Measurements from ENCODE around the gene METAP1.
A peak's percentile ranks its signal among the peaks of the same experiment; 100 is the strongest.

Gene METAP1

DNA sequence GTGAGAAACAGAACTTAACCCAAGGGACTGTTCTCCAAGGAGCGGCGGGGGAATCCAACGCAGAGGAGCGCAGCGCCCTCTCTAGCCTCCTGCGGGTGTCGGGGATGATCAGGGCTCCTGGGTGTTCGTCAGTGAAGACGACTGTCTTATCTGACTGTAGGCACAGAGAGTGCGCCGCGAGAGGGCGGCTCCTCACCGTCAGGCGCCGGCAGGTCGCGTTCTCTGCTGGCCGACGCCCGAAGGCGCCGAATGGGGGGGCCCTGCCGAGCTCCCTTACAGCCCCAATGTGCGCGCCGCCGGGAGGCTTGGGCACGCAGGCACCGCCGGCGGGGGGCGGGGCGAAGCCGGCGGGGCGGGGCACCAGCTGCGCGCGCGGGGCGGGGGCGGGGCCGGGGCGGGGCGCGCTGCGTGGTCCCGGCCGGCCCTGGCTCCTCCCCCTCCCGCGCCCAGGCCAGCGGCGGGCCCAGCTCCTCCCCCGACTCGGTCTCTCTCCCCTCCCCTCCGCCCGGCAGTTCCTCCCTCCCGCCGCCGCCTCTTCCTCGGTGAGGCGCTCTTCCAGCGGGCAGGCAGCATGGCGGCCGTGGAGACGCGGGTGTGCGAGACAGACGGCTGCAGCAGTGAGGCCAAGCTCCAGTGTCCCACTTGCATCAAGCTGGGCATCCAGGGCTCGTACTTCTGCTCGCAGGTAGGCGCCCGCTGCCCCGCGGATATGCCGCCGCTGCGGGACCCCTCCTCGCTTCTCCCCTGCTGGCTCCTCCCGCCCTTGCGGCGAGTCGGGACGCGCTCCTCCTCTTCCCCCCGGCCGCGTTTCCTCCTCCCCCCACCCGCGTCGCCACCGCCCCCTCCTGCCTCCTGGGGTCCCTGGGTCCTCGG lies at the start of gene METAP1:
Gene METAP1, plus strand, starts transcription at position 539 of the 873 bp plus-strand sequence. Its CDS starts 33 bp downstream, at position 572.
- H3K4me3 ChIP-seq (ENCODE audit: low read length) = peak within 1 kb of the TSS; percentile 97
- no peaks in the 10 kb centered on the region for H3K36me3 ChIP-seq (ENCODE audit: control insufficient read depth, insufficient read depth, low read length)
- peak within 1 kb of the TSS; percentile 92 for H3K27ac ChIP-seq (ENCODE audit: low read depth, low read length)
- peaks cover 8% of the 10 kb centered on the region for H3K4me1 ChIP-seq (ENCODE audit: control insufficient read depth, insufficient read depth, low read length)
- peak within 1 kb of the TSS; percentile 86 for H3K9ac ChIP-seq (ENCODE audit: low read length)
- no peaks in the 10 kb centered on the region for H3K27me3 ChIP-seq (ENCODE audit: control insufficient read depth, insufficient read depth, low read length)

GRCh38 chr4:98946359-98946758 lies 49.2 kb upstream of the METAP1 start:
- Histone ChIP-seq H3K4me3 (ENCODE audit: low read length) (no peak overlapping the region), H3K27me3 (ENCODE audit: control insufficient read depth, insufficient read depth, low read length) (no peaks in the 10 kb centered on the region), H3K9ac (ENCODE audit: low read length) (no peak overlapping the region), H3K4me1 (ENCODE audit: control insufficient read depth, insufficient read depth, low read length) (no peaks in the 10 kb centered on the region), H3K27ac (ENCODE audit: low read depth, low read length) (no peak overlapping the region), H3K36me3 (ENCODE audit: control insufficient read depth, insufficient read depth, low read length) (no peaks in the 10 kb centered on the region)

DNA sequence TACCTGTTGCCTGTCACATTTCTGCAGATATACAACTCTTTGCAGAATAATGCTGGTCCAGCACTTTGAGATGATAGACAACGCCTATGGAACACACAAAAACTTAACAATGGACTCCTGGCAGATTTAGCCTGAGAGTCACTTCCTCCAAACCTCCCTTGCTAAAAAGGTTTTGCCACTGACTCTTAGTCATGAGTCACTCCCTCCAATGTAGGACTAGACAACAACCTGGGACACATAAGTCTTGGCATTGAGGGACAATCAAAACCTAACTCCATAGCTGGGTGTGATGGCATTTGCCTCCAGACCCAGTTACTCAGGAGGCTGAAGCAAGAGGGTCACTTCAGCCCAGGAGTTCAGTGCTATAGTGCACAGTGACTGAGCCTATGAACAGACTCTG lies 44.6 kb upstream of the METAP1 start:
- Histone ChIP-seq H3K9ac (ENCODE audit: low read length) (no peak overlapping the region), H3K27me3 (ENCODE audit: control insufficient read depth, insufficient read depth, low read length) (no peaks in the 10 kb centered on the region), H3K4me3 (ENCODE audit: low read length) (no peak overlapping the region), H3K4me1 (ENCODE audit: control insufficient read depth, insufficient read depth, low read length) (no peaks in the 10 kb centered on the region), H3K27ac (ENCODE audit: low read depth, low read length) (no peak overlapping the region), H3K36me3 (ENCODE audit: control insufficient read depth, insufficient read depth, low read length) (no peaks in the 10 kb centered on the region)

GRCh38 chr4:98951710-98952109 lies 43.8 kb upstream of the METAP1 start:
- Histone ChIP-seq H3K4me1 (ENCODE audit: control insufficient read depth, insufficient read depth, low read length) (no peaks in the 10 kb centered on the region), H3K36me3 (ENCODE audit: control insufficient read depth, insufficient read depth, low read length) (no peaks in the 10 kb centered on the region), H3K4me3 (ENCODE audit: low read length) (no peak overlapping the region), H3K27ac (ENCODE audit: low read depth, low read length) (no peak overlapping the region), H3K27me3 (ENCODE audit: control insufficient read depth, insufficient read depth, low read length) (no peaks in the 10 kb centered on the region), H3K9ac (ENCODE audit: low read length) (no peak overlapping the region)

DNA sequence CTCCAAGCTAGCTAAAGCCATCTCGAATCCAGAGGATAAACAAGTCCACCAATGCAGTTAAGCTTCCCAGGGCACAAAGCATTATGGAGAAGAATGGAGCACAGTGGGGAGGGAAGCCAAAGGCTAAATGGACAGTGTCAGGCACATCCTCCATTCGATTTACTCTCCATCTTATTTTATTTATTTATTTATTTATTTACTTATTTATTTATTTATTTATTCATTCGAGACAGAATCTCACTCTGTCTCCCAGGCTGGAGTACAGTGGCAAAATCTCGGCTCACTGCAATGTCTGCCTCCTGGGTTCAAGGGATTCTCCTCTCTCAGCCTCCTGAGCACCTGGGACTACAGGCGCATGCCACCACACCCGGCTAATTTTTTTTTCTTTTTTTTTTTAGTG lies 40.3 kb upstream of the METAP1 start:
- Histone ChIP-seq H3K4me1 (ENCODE audit: control insufficient read depth, insufficient read depth, low read length) (no peaks in the 10 kb centered on the region), H3K36me3 (ENCODE audit: control insufficient read depth, insufficient read depth, low read length) (no peaks in the 10 kb centered on the region), H3K27ac (ENCODE audit: low read depth, low read length) (no peak overlapping the region), H3K27me3 (ENCODE audit: control insufficient read depth, insufficient read depth, low read length) (no peaks in the 10 kb centered on the region), H3K9ac (ENCODE audit: low read length) (no peak overlapping the region), H3K4me3 (ENCODE audit: low read length) (no peak overlapping the region)

- H3K4me1 ChIP-seq (ENCODE audit: control insufficient read depth, insufficient read depth, low read length) = no peaks in the 10 kb centered on the region
- H3K27me3 ChIP-seq (ENCODE audit: control insufficient read depth, insufficient read depth, low read length) = no peaks in the 10 kb centered on the region
- H3K4me3 ChIP-seq (ENCODE audit: low read length) = no peak overlapping the region
- no peak overlapping the region for H3K27ac ChIP-seq (ENCODE audit: low read depth, low read length)
- no peak overlapping the region for H3K9ac ChIP-seq (ENCODE audit: low read length)
- H3K36me3 ChIP-seq (ENCODE audit: control insufficient read depth, insufficient read depth, low read length) = no peaks in the 10 kb centered on the region
Measured at GRCh38 chr4:98958065-98958464, 37.5 kb upstream of the METAP1 start.

- Histone ChIP-seq H3K4me1 (ENCODE audit: control insufficient read depth, insufficient read depth, low read length) (no peaks in the 10 kb centered on the region), H3K36me3 (ENCODE audit: control insufficient read depth, insufficient read depth, low read length) (no peaks in the 10 kb centered on the region), H3K27ac (ENCODE audit: low read depth, low read length) (no peak overlapping the region), H3K27me3 (ENCODE audit: control insufficient read depth, insufficient read depth, low read length) (no peaks in the 10 kb centered on the region), H3K4me3 (ENCODE audit: low read length) (no peak overlapping the region), H3K9ac (ENCODE audit: low read length) (no peak overlapping the region)
Measured at GRCh38 chr4:98959411-98959810, 36.1 kb upstream of the METAP1 start.

DNA sequence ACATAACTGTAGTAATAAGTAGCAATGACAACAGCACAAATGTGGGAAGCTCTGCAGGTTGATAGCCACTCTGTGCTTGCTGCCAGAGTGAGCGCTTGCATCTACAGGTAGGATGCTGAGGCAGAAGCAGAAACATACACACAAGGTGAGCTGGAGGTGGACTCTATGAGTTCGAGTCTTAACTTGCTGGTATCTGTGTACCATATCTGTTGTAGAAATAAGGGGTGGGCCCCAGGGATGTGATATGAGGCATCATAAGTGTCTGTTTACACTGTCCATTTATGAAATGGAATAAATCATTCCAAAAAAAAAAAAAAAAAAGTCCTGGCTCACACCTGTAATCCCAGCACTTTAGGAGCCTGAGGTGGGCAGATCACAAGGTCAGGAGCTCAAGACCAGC lies 33.8 kb upstream of the METAP1 start:
- no peak overlapping the region for H3K27ac ChIP-seq (ENCODE audit: low read depth, low read length)
- H3K27me3 ChIP-seq (ENCODE audit: control insufficient read depth, insufficient read depth, low read length) = no peaks in the 10 kb centered on the region
- H3K9ac ChIP-seq (ENCODE audit: low read length) = no peak overlapping the region
- no peak overlapping the region for H3K4me3 ChIP-seq (ENCODE audit: low read length)
- no peaks in the 10 kb centered on the region for H3K36me3 ChIP-seq (ENCODE audit: control insufficient read depth, insufficient read depth, low read length)
- no peaks in the 10 kb centered on the region for H3K4me1 ChIP-seq (ENCODE audit: control insufficient read depth, insufficient read depth, low read length)

DNA sequence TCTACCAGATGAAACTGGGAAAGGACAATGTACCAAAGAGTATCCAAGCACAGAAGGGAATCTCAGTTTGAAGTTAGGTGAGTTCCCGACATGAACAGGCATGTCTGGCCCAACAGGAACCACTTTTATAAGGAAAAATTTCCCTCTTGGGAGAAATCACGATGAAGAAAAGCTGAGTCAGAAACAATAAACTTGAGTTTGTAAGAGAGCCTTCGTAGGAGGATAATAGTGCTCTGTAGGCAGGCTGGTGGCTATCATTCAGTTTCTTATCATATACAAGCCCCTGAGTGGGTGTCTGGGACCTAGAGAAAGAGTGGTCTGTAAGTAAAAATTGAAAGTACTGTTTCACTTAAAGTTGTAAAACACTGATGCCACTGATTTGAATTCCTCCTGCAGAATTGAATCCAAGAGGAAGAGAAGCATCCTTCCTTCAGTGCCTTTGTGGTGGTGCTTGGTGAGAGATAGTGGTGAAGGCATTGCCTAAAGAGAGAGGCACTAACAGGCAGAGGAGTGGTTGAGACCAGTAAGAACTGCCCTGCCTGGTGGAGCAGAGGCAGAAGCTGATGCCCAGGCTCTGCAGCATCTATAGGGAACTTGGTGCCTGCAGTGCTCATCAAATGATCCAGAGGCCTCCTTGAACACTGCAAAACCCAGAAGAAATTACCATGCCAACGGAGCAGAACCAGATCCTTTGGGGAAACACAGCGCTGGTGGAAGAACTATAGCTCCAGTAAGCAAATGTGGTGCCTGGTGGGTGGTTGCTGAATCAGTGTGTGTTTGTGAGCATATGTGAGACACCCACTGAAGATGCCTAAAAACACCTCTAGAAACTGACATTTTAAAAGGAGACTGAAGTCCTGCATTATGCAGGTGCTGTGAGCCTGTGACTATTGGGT lies 31.7 kb upstream of the METAP1 start:
- Histone ChIP-seq H3K27me3 (ENCODE audit: control insufficient read depth, insufficient read depth, low read length) (no peaks in the 10 kb centered on the region), H3K36me3 (ENCODE audit: control insufficient read depth, insufficient read depth, low read length) (no peaks in the 10 kb centered on the region), H3K9ac (ENCODE audit: low read length) (no peak overlapping the region), H3K4me3 (ENCODE audit: low read length) (no peak overlapping the region), H3K27ac (ENCODE audit: low read depth, low read length) (no peak overlapping the region), H3K4me1 (ENCODE audit: control insufficient read depth, insufficient read depth, low read length) (no peaks in the 10 kb centered on the region)

GRCh38 chr4:98966926-98967325 lies 28.6 kb upstream of the METAP1 start:
- Histone ChIP-seq H3K36me3 (ENCODE audit: control insufficient read depth, insufficient read depth, low read length) (no peaks in the 10 kb centered on the region), H3K27ac (ENCODE audit: low read depth, low read length) (no peak overlapping the region), H3K4me1 (ENCODE audit: control insufficient read depth, insufficient read depth, low read length) (no peaks in the 10 kb centered on the region), H3K4me3 (ENCODE audit: low read length) (no peak overlapping the region), H3K9ac (ENCODE audit: low read length) (no peak overlapping the region), H3K27me3 (ENCODE audit: control insufficient read depth, insufficient read depth, low read length) (no peaks in the 10 kb centered on the region)

DNA sequence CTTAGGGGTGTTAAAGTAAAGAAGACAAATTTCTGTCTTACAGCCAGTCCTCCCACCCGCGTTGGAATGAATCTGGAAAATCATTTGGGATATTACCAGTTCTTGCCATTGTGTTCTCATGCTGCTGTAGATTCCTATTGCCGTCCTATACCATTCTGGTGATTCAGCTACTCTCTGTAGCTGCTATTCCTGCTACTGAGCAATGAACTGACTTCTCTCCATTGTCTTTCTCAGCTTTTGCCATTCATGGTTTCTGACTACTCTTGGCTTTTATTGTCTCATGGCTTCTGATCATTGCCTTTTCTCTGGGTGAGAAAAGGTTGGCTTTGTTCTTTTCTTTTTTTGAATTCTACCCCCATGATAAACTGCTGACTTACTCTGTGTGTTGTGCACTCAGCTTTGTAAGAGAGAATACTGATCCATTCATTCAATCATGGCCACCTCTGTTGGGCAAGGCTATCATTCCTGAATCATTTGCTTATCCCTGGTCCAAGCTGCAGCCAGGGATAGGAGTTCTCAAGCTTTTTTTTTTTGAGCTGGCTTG lies 27.7 kb upstream of the METAP1 start:
- H3K4me3 ChIP-seq (ENCODE audit: low read length) = no peak overlapping the region
- H3K27me3 ChIP-seq (ENCODE audit: control insufficient read depth, insufficient read depth, low read length) = no peaks in the 10 kb centered on the region
- H3K27ac ChIP-seq (ENCODE audit: low read depth, low read length) = no peak overlapping the region
- no peaks in the 10 kb centered on the region for H3K36me3 ChIP-seq (ENCODE audit: control insufficient read depth, insufficient read depth, low read length)
- H3K4me1 ChIP-seq (ENCODE audit: control insufficient read depth, insufficient read depth, low read length) = no peaks in the 10 kb centered on the region
- no peak overlapping the region for H3K9ac ChIP-seq (ENCODE audit: low read length)
